IMR-90 (cell line): ENCODE measurements around the gene LRRC1. TPM values are rescaled to one million over a fixed set of nuclear protein-coding genes. Genes with fewer than 3 reads are reported as not detected.

Experiments used
- ATAC-seq: fragments of 200-7000 bp; cut with Tn5 transposase; 2 replicates; pipeline ENCODE4 v1.9.1; 2020; ENCODE audit warnings: low read depth, mild to moderate bottlenecking, moderate library complexity
- BruUV-seq: library from RNA; stranded (reverse); fragments of 400-500 nt; replicated peaks from 2 replicates; lab custom pipeline; 2021; lab: Mats Ljungman, UMichigan
- CTCF ChIA-PET: fragments of 300-600 bp; formaldehyde crosslinking; extraction: SDS; loops from one replicate; lab custom pipeline; 2021; ENCODE audit warnings: antibody characterized with exemption; lab: Yijun Ruan, JAX
- POLR2A ChIA-PET: fragments of 300-600 bp; sonication (Branson Sonifier 250); formaldehyde crosslinking; loops from one replicate; lab custom pipeline; 2022; ENCODE audit warnings: antibody characterized with exemption; ENCODE audit not compliant: unreplicated experiment; lab: Charles Lee
- DNase-seq: peaks from one replicate; pipeline ENCODE4 v3.0.0; 2013
- H2AFZ ChIP-seq: replicated peaks from 2 replicates; pipeline ENCODE3; 2013; ENCODE audit warnings: low read length, mild to moderate bottlenecking; ENCODE audit not compliant: poor library complexity
- H2AK5ac ChIP-seq: 2 replicates; pipeline ENCODE4 v1.6.1; 2013; ENCODE audit warnings: low read depth, low read length, inconsistent platforms
- H2AK9ac ChIP-seq: replicated peaks from 2 replicates; pipeline ENCODE3; 2013; ENCODE audit warnings: mild to moderate bottlenecking, low read depth, low read length, moderate library complexity; ENCODE audit not compliant: poor library complexity
- H2BK120ac ChIP-seq: 2 replicates; pipeline ENCODE4 v1.6.1; 2013; ENCODE audit warnings: low read depth, low read length, inconsistent platforms
- H2BK15ac ChIP-seq: 3 replicates; pipeline ENCODE4 v1.6.1; 2013; ENCODE audit warnings: low read depth, low read length, inconsistent platforms
- H2BK20ac ChIP-seq: 2 replicates; pipeline ENCODE4 v1.6.1; 2013; ENCODE audit warnings: low read depth, mild to moderate bottlenecking, inconsistent platforms, low read length, moderate library complexity
- H2BK5ac ChIP-seq: 2 replicates; pipeline ENCODE4 v1.6.1; 2013; ENCODE audit warnings: mild to moderate bottlenecking, low read depth, low read length, inconsistent platforms; ENCODE audit not compliant: poor library complexity, severe bottlenecking
- H3K14ac ChIP-seq: replicated peaks from 2 replicates; pipeline ENCODE4 v1.6.1; 2013; ENCODE audit warnings: low read depth, low read length, inconsistent platforms
- H3K18ac ChIP-seq: 2 replicates; pipeline ENCODE4 v1.6.1; 2013; ENCODE audit warnings: low read depth, low read length, control low read depth
- H3K23ac ChIP-seq: 2 replicates; pipeline ENCODE4 v1.6.1; 2013; ENCODE audit warnings: low read depth, low read length, inconsistent platforms
- H3K27ac ChIP-seq: 2 replicates; pipeline ENCODE4 v1.5.1; 2013; ENCODE audit warnings: mild to moderate bottlenecking, control low read depth, low read length; ENCODE audit not compliant: insufficient read depth
- H3K27me3 ChIP-seq: 2 replicates; pipeline ENCODE4 v1.6.1; 2013; ENCODE audit warnings: low read length; ENCODE audit not compliant: control insufficient read depth, insufficient read depth
- H3K36me3 ChIP-seq: 2 replicates; pipeline ENCODE4 v1.6.1; 2013; ENCODE audit warnings: low read length, mixed read lengths; ENCODE audit not compliant: control insufficient read depth, insufficient read depth
- H3K4ac ChIP-seq: 2 replicates; pipeline ENCODE4 v1.6.1; 2013; ENCODE audit warnings: low read depth, low read length, inconsistent platforms
- H3K4me1 ChIP-seq: 2 replicates; pipeline ENCODE4 v1.6.1; 2013; ENCODE audit warnings: low read length, mixed read lengths; ENCODE audit not compliant: control insufficient read depth, insufficient read depth
- H3K4me2 ChIP-seq: 2 replicates; pipeline ENCODE4 v1.6.1; 2013; ENCODE audit warnings: low read depth, mild to moderate bottlenecking, control low read depth, low read length, moderate library complexity
- H3K4me3 ChIP-seq: 2 replicates; pipeline ENCODE4 v1.5.1; 2013; ENCODE audit warnings: low read depth, mild to moderate bottlenecking, control low read depth, low read length, moderate library complexity; ENCODE audit not compliant: insufficient read depth
- H3K56ac ChIP-seq: 2 replicates; pipeline ENCODE4 v1.6.1; 2013; ENCODE audit warnings: low read length, inconsistent platforms; ENCODE audit not compliant: insufficient read depth; ENCODE audit errors: extremely low read depth
- H3K79me1 ChIP-seq, 2 experiments: 2 replicates each; pipeline ENCODE4 v1.6.1; 2013; ENCODE audit warnings: low read length in 2 of 2, inconsistent platforms in 1 of 2, low read depth in 1 of 2
- H3K9ac ChIP-seq: 2 replicates; pipeline ENCODE4 v1.6.1; 2013; ENCODE audit warnings: low read depth, low read length, control low read depth
- H3K9me1 ChIP-seq: 2 replicates; pipeline ENCODE4 v1.6.1; 2013; ENCODE audit warnings: low read length, inconsistent platforms; ENCODE audit not compliant: insufficient read depth
- H3K9me3 ChIP-seq: 2 replicates; pipeline ENCODE4 v1.6.1; 2013; ENCODE audit warnings: low read length; ENCODE audit not compliant: control insufficient read depth, insufficient read depth
- H4K20me1 ChIP-seq: 2 replicates; pipeline ENCODE4 v1.6.1; 2013; ENCODE audit warnings: low read length, inconsistent platforms; ENCODE audit not compliant: insufficient read depth
- H4K5ac ChIP-seq: 2 replicates; pipeline ENCODE4 v1.6.1; 2013; ENCODE audit warnings: mild to moderate bottlenecking, low read depth, low read length, control low read depth
- H4K8ac ChIP-seq, 2 experiments: 2 replicates each; pipeline ENCODE4 v1.6.1; 2013; ENCODE audit warnings: low read depth in 2 of 2, low read length in 2 of 2, control low read depth in 1 of 2, inconsistent platforms in 1 of 2
- H4K91ac ChIP-seq: 2 replicates; pipeline ENCODE4 v1.6.1; 2013; ENCODE audit warnings: low read depth, low read length, inconsistent platforms; ENCODE audit not compliant: insufficient read depth
- BHLHE40 ChIP-seq: fragments of 150-350 bp; IDR thresholded peaks from 2 replicates; pipeline ENCODE4 v1.6.1; 2016; ENCODE audit warnings: mild to moderate bottlenecking, low read depth, low read length
- CEBPB ChIP-seq: IDR thresholded peaks from 2 replicates; pipeline ENCODE4 v1.6.1; 2012; ENCODE audit warnings: low read depth, low read length, improper control_type of control experiment
- FOS ChIP-seq: fragments of 150-350 bp; IDR thresholded peaks from 2 replicates; pipeline ENCODE4 v1.6.1; 2016; ENCODE audit warnings: low read depth, low read length
- RFX5 ChIP-seq: IDR thresholded peaks from 2 replicates; pipeline ENCODE4 v1.8.0; 2012; ENCODE audit warnings: low read depth, mild to moderate bottlenecking, low read length, moderate library complexity
- USF2 ChIP-seq: fragments of 150-350 bp; IDR thresholded peaks from 2 replicates; pipeline ENCODE4 v1.6.1; 2017; ENCODE audit warnings: mild to moderate bottlenecking, antibody characterized with exemption, low read length, low read depth
- WGBS, 2 experiments: methylation state at CpG; one replicate each; pipeline versions ENCODE4 v1.1.5 to v1.1.7; 2013; ENCODE audit warnings: missing lambda C conversion rate in 2 of 2; ENCODE audit not compliant: insufficient read length in 1 of 2; ENCODE audit errors: extremely low coverage in 2 of 2; 5-methylcytosine and 5-hydroxymethylcytosine counted together
- dilution Hi-C: fragments of 300-500 bp; cut with HindIII; formaldehyde crosslinking; loops from one replicate; pipeline ENCODE4 v1.14.3; 2018; ENCODE audit warnings: low sequenced_read_pairs; ENCODE audit not compliant: unreplicated experiment
- in situ Hi-C: fragments of 300-500 bp; cut with MboI; formaldehyde crosslinking; loops from 3 replicates; pipeline ENCODE4 v1.14.3; 2019; ENCODE audit warnings: low sequenced_read_pairs, inconsistent platforms, mixed read lengths
- intact Hi-C: fragments of 100-400 bp; cut with micrococcal nuclease; formaldehyde crosslinking; loops from 2 replicates; pipeline ENCODE4 v1.10.0; 2022
- polyA plus RNA-seq, 3 experiments: library from polyadenylated mRNA; depleted of rRNA; stranded (reverse); fragments of >200 nt; gene quantifications; 2 replicates each; pipeline ENCODE4 v1.2.3, GENCODE V29; 2012; ENCODE audit warnings: low replicate concordance in 1 of 3
- total RNA-seq: library from RNA; depleted of rRNA; stranded (reverse); fragments of >200 nt; gene quantifications from 2 replicates; pipeline ENCODE4 v1.2.3, GENCODE V29; 2012

Gene LRRC1
- total and polyA plus RNA-seq, 2 of the 4 experiments (the other 2 are of a cell fraction), result 5.1 to 6.1 TPM

GRCh38 chr6:53803081-53803860 lies 8.5 kb downstream of the LRRC1 start:
- Histone ChIP-seq H2BK15ac (peak overlapping the region; percentile 98; the same call in 1 of the 3 replicates), H3K4me1 (peaks cover 24% of the 10 kb centered on the region), H2BK5ac (peak overlapping the region; percentile 87), H4K5ac (peak overlapping the region; percentile 41), H2AK5ac (peak overlapping the region; percentile 97; the same call in 1 of the 2 replicates), H3K9me1 (peaks cover 13% of the 10 kb centered on the region), H3K4me2 (peak overlapping the region; percentile 42), H4K8ac (peak overlapping the region; percentile 23 to 68; a peak in 3 of 4 replicates), H3K56ac (peak overlapping the region; percentile 63), H2BK20ac (peak overlapping the region; percentile 98), H3K4me3 (no peak overlapping the region), H3K23ac (peak overlapping the region; percentile 96), H2AFZ (peak overlapping the region; percentile 26), H3K18ac (peak overlapping the region; percentile 87), H3K79me1 (peaks cover 27 to 67% of the 10 kb centered on the region in 2 experiments), H4K91ac (peak overlapping the region; percentile 60), H3K36me3 (no peaks in the 10 kb centered on the region), H3K14ac (peak overlapping the region; percentile 91), H4K20me1 (peaks cover 12% of the 10 kb centered on the region; the same call in 1 of the 2 replicates), H3K9ac (no peak overlapping the region; the same call in 1 of the 2 replicates), H3K9me3 (no peaks in the 10 kb centered on the region), H2BK120ac (peak overlapping the region; percentile 99), H3K27me3 (no peaks in the 10 kb centered on the region), H2AK9ac (peak overlapping the region; percentile 53), H3K27ac (peak overlapping the region; percentile 98), H3K4ac (peak overlapping the region; percentile 98)
- intact Hi-C loops (no loop called here), in situ Hi-C loops (no loop called here), dilution Hi-C loops (no loop called here)
- TF ChIP-seq FOS (no peak), RFX5 (no peak), USF2 (no peak), BHLHE40 (no peak), CEBPB (peak; percentile 8; the same call in 1 of the 2 replicates)
- POLR2A ChIA-PET, result no interaction called here
- no CpG with 5 or more reads among the region's 6 CpGs for WGBS, 2 experiments
- ATAC-seq, result peak; percentile 51
- BruUV-seq, result no TSS peak
- peak; percentile 81 for DNase-seq
- CTCF ChIA-PET, result no interaction called here
